GM12878 (cell line): ENCODE results near the gene UST. TPM values are rescaled to one million over a fixed set of nuclear protein-coding genes. Genes with fewer than 3 reads are reported as not detected.

Experiments
- ATAC-seq: fragments of 200-7000 bp; cut with Tn5 transposase; 3 replicates; pipeline ENCODE4 v1.9.1; 2020; ENCODE audit warnings: mild to moderate bottlenecking, moderate library complexity
- BruUV-seq: library from RNA; stranded (reverse); fragments of 400-500 nt; replicated peaks from 2 replicates; lab custom pipeline; 2021; lab: Mats Ljungman, UMichigan
- CTCF ChIA-PET: fragments of 300-600 bp; sonication (Branson Sonifier 250); formaldehyde crosslinking; extraction: SDS; loops from one replicate; lab custom pipeline; 2021; ENCODE audit warnings: inconsistent platforms; lab: Yijun Ruan, JAX
- POLR2A ChIA-PET: fragments of 350-600 bp; formaldehyde crosslinking; extraction: SDS; loops from one replicate; lab custom pipeline; 2021; ENCODE audit warnings: inconsistent platforms; lab: Charles Lee
- RAD21 ChIA-PET: fragments of 300-600 bp; sonication (Branson Sonifier 250); formaldehyde crosslinking; loops from one replicate; lab custom pipeline; 2023; ENCODE audit warnings: antibody characterized with exemption; ENCODE audit not compliant: unreplicated experiment; lab: Charles Lee
- SMC1A ChIA-PET: fragments of 300-600 bp; sonication (Branson Sonifier 250); formaldehyde crosslinking; loops from one replicate; lab custom pipeline; 2023; ENCODE audit not compliant: unreplicated experiment, uncharacterized antibody; lab: Charles Lee
- DNase-seq: peaks from one replicate; pipeline ENCODE4 v3.0.0-alpha.2; 2011; ENCODE audit warnings: low read depth, low spot score
- FAIRE-seq: peaks from 3 replicates; lab custom pipeline; 2011; peaks lifted over from hg19 to GRCh38; lab: Jason Lieb, UNC
- H2AFZ ChIP-seq: 2 replicates; pipeline ENCODE4 v1.6.0; 2011; ENCODE audit warnings: low read depth, low read length, control low read depth; ENCODE audit not compliant: control insufficient read depth
- H3K27ac ChIP-seq: 2 replicates; pipeline ENCODE4 v1.5.1; 2011; ENCODE audit warnings: control low read depth; ENCODE audit not compliant: control insufficient read depth, insufficient read depth
- H3K27me3 ChIP-seq, 2 experiments: replicated peaks in 1 of 2; 2 replicates each; pipeline versions ENCODE4 v1.6.0 to v1.6.1; 2011; ENCODE audit warnings: low read length in 1 of 2; ENCODE audit not compliant: control insufficient read depth in 2 of 2, insufficient read depth in 2 of 2
- H3K36me3 ChIP-seq, 2 experiments: 2 replicates each; pipeline ENCODE4 v1.5.1; 2011; ENCODE audit warnings: low read length in 1 of 2; ENCODE audit not compliant: control insufficient read depth in 2 of 2, insufficient read depth in 2 of 2
- H3K4me1 ChIP-seq: 2 replicates; pipeline ENCODE4 v1.6.1; 2011; ENCODE audit warnings: mild to moderate bottlenecking, low read length, moderate library complexity, mixed read lengths; ENCODE audit not compliant: control insufficient read depth, insufficient read depth
- H3K4me2 ChIP-seq: 2 replicates; pipeline ENCODE4 v1.6.0; 2011; ENCODE audit warnings: control low read depth; ENCODE audit not compliant: control insufficient read depth, insufficient read depth
- H3K4me3 ChIP-seq: fragments of 200-600 bp; sonication (generic); 2 replicates; pipeline ENCODE4 v1.5.1; 2016
- H3K79me2 ChIP-seq: 2 replicates; pipeline ENCODE4 v1.6.0; 2011; ENCODE audit warnings: low read length; ENCODE audit not compliant: control insufficient read depth, insufficient read depth
- H3K9ac ChIP-seq: 2 replicates; pipeline ENCODE4 v1.8.0; 2011; ENCODE audit warnings: low read length, control low read depth, mixed read lengths; ENCODE audit not compliant: control insufficient read depth, insufficient read depth
- H3K9me3 ChIP-seq: replicated peaks from 3 replicates; pipeline ENCODE4 v1.5.1; 2011; ENCODE audit warnings: mild to moderate bottlenecking, low read length; ENCODE audit not compliant: control insufficient read depth, insufficient read depth
- H4K20me1 ChIP-seq: 2 replicates; pipeline ENCODE4 v1.6.0; 2011; ENCODE audit not compliant: control insufficient read depth, insufficient read depth
- BACH1 ChIP-seq: fragments of 450-650 bp; IDR thresholded peaks from 2 replicates; pipeline ENCODE4 v1.6.1; 2017; ENCODE audit warnings: mild to moderate bottlenecking, borderline replicate concordance
- CHD1 ChIP-seq: IDR thresholded peaks from 2 replicates; pipeline ENCODE4 v1.6.1; 2012; ENCODE audit warnings: low read depth, low read length, improper control_type of control experiment
- CUX1 ChIP-seq: IDR thresholded peaks from 2 replicates; pipeline ENCODE4 v1.6.1; 2012; ENCODE audit warnings: improper control_type of control experiment, low read depth, low read length; ENCODE audit not compliant: insufficient replicate concordance
- ESRRA ChIP-seq: IDR thresholded peaks from 2 replicates; pipeline ENCODE4 v1.6.1; 2012; ENCODE audit warnings: mild to moderate bottlenecking, low read length, improper control_type of control experiment
- GATAD2B ChIP-seq: fragments of 450-650 bp; conservative IDR thresholded peaks from 2 replicates; pipeline ENCODE4 v1.6.1; 2017; ENCODE audit warnings: low read depth, mild to moderate bottlenecking, moderate library complexity
- MTA3 ChIP-seq: IDR thresholded peaks from 2 replicates; pipeline ENCODE4 v1.6.1; 2012; ENCODE audit warnings: low read length, inconsistent platforms, borderline replicate concordance
- PAX8 ChIP-seq: fragments of 450-650 bp; IDR thresholded peaks from 2 replicates; pipeline ENCODE4 v1.6.1; 2017; ENCODE audit warnings: mild to moderate bottlenecking, moderate library complexity
- POLR2AphosphoS5 ChIP-seq: IDR thresholded peaks from 2 replicates; pipeline ENCODE4 v1.6.1; 2011; ENCODE audit warnings: mild to moderate bottlenecking, low read length, inconsistent platforms
- RB1 ChIP-seq: fragments of 450-650 bp; formaldehyde crosslinking; IDR thresholded peaks from 2 replicates; pipeline ENCODE4 v1.6.1; 2017; ENCODE audit warnings: mild to moderate bottlenecking, borderline replicate concordance
- RFX5 ChIP-seq: IDR thresholded peaks from 2 replicates; pipeline ENCODE4 v1.6.1; 2011; ENCODE audit warnings: low read depth, low read length, improper control_type of control experiment
- SIN3A ChIP-seq: IDR thresholded peaks from 2 replicates; pipeline ENCODE4 v1.6.1; 2012; ENCODE audit warnings: low read depth, low read length, improper control_type of control experiment
- SMAD5 ChIP-seq: IDR thresholded peaks from 2 replicates; pipeline ENCODE4 v1.6.1; 2016; ENCODE audit warnings: antibody characterized with exemption, low read depth
- SPI1 ChIP-seq: IDR thresholded peaks from 2 replicates; pipeline ENCODE4 v1.6.1; 2011; ENCODE audit warnings: low read depth, mild to moderate bottlenecking, low read length, moderate library complexity, borderline replicate concordance; ENCODE audit not compliant: insufficient read depth
- ZNF622 ChIP-seq: fragments of 450-650 bp; IDR thresholded peaks from 2 replicates; pipeline ENCODE4 v1.6.1; 2017; ENCODE audit warnings: mild to moderate bottlenecking, inconsistent platforms
- WGBS: methylation state at CpG from one replicate; pipeline ENCODE4 v1.1.6; 2016; ENCODE audit warnings: low lambda C conversion rate; ENCODE audit not compliant: insufficient replicate concordance, insufficient coverage; ENCODE audit errors: missing lambda C conversion rate; 5-methylcytosine and 5-hydroxymethylcytosine counted together
- in situ Hi-C: fragments of 300-500 bp; cut with MboI; formaldehyde crosslinking; loops from 9 replicates; pipeline ENCODE4 v1.14.3; 2018; ENCODE audit warnings: mixed read lengths
- intact Hi-C: fragments of 100-400 bp; cut with micrococcal nuclease; formaldehyde crosslinking; loops from one replicate; pipeline ENCODE4 v1.14.2; 2022; ENCODE audit not compliant: unreplicated experiment
- polyA plus RNA-seq, 11 experiments: library from polyadenylated mRNA; depleted of rRNA in 4 of 11; unstranded in 6 of 11; stranded (reverse) in 5 of 11; fragments of >200 nt; fragmentation: Nextera tagmentation in 4 of 11; fragmentation: Illumina TruSeq in 1 of 11; extraction: Ambion mirVana in 4 of 11; extraction: Trizol in 1 of 11; gene quantifications; 1 replicate in 1 of 11; 2 replicates in 10 of 11; pipeline versions ENCODE4 v1.2.1 to v1.2.3, GENCODE V29; 2011 to 2016; ENCODE audit warnings: inconsistent platforms in 2 of 11, missing spikeins in 2 of 11, low read depth in 1 of 11
- total RNA-seq, 4 experiments: library from RNA; depleted of rRNA in 3 of 4; stranded (reverse); fragments of >200 nt in 3 of 4; fragmentation: Illumina TruSeq in 1 of 4; extraction: Trizol in 1 of 4; gene quantifications; 2 replicates each; pipeline versions ENCODE4 v1.2.1 to v1.2.3, GENCODE V29; 2013 to 2021
- TF ChIP-seq, protein P1 (sequence below): fragments of 150-350 bp; IDR thresholded peaks from 2 replicates; pipeline ENCODE4 v1.6.1; 2014; ENCODE audit warnings: mild to moderate bottlenecking, low read depth, low read length

The UST gene
- total and polyA plus RNA-seq, 10 of the 15 experiments (the other 5 are each of a cell fraction or from before 2014, with no cell fraction given) = 0.74 to 43.3 (median 2.2) TPM

- TF ChIP-seq CUX1 (peak; percentile 73), RFX5 (no peak)
Observed at GRCh38 chr6:149053848-149054558, 307.2 kb downstream of the UST start (continued).

GRCh38 chr6:149054559-149055194, 307.8 kb downstream of the UST start:
- Histone ChIP-seq H3K79me2 (no peaks in the 10 kb centered on the region), H3K27ac (peak overlapping the region; percentile 90), H3K27me3 (no peaks in the 10 kb centered on the region), H3K9me3 (no peaks in the 10 kb centered on the region; the same call in 1 of the 3 replicates), H3K9ac (peak overlapping the region; percentile 63; the same call in 1 of the 2 replicates), H3K36me3 (no peaks in the 10 kb centered on the region), H3K4me3 (peak overlapping the region; percentile 53; the same call in 1 of the 2 replicates), H2AFZ (peak overlapping the region; percentile 55), H4K20me1 (no peaks in the 10 kb centered on the region), H3K4me2 (peak overlapping the region; percentile 96), H3K4me1 (peaks cover 37% of the 10 kb centered on the region)
- intact Hi-C loops = loop anchor here (1.0 kb wide), 3 partner anchors 9 to 25 kb away; no protein-coding TSS in a partner anchor
- under 1% methylated on average over 8 of the region's 8 CpGs for WGBS
- ChIA-PET SMC1A (interaction anchor here (0.6 to 17.7 kb wide), 16 partner anchors 10 to 463 kb away, joined by 3 to 1060 read pairs (median 6); no protein-coding TSS in a partner anchor), CTCF (interaction anchor here (0.9 to 5.0 kb wide), 8 partner anchors 10 to 430 kb away, joined by 3 to 89 read pairs (median 8); partner anchors contain the start of gene ZC3H12D), POLR2A (interaction anchor here (0.8 to 14.3 kb wide), 9 partner anchors 8 to 418 kb away, joined by 3 to 298 read pairs (median 4); no protein-coding TSS in a partner anchor), RAD21 (interaction anchor here (0.8 to 16.8 kb wide), 15 partner anchors 7 to 462 kb away, joined by 3 to 521 read pairs (median 4); no protein-coding TSS in a partner anchor)
- peak; percentile 85 for ATAC-seq
- in situ Hi-C loops = no loop called here
- no TSS peak for BruUV-seq
- FAIRE-seq = peak; percentile 61
- DNase-seq = peak; percentile 86
- TF ChIP-seq BACH1 = no peak
- 0 out of 2 replicates have a peak, but pooled peaks have one; percentile 10 for TF ChIP-seq SIN3A
- no peak for TF ChIP-seq GATAD2B
- TF ChIP-seq ZNF622 = no peak
- no peak; the same call in 1 of the 2 replicates for TF ChIP-seq PAX8
- TF ChIP-seq, protein P1, sequence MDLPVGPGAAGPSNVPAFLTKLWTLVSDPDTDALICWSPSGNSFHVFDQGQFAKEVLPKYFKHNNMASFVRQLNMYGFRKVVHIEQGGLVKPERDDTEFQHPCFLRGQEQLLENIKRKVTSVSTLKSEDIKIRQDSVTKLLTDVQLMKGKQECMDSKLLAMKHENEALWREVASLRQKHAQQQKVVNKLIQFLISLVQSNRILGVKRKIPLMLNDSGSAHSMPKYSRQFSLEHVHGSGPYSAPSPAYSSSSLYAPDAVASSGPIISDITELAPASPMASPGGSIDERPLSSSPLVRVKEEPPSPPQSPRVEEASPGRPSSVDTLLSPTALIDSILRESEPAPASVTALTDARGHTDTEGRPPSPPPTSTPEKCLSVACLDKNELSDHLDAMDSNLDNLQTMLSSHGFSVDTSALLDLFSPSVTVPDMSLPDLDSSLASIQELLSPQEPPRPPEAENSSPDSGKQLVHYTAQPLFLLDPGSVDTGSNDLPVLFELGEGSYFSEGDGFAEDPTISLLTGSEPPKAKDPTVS = no peak
- TF ChIP-seq CHD1 = no peak
- no peak for TF ChIP-seq MTA3
- TF ChIP-seq POLR2AphosphoS5 = peak; percentile 75
- no peak for TF ChIP-seq RB1
- no peak for TF ChIP-seq SPI1
- no peak for TF ChIP-seq SMAD5
- no peak for TF ChIP-seq ESRRA
